GM19351 (cell line): Measurements from ENCODE around the gene ESRRA.
A peak's percentile ranks its signal among the peaks of the same experiment; 100 is the strongest.
"Not testable (repeated sequence)": the region's sequence is repeated elsewhere in the genome, so short reads cannot be mapped to it uniquely, and the experiment has no call there.

ENCODE experiments used
- ATAC-seq: cut with Tn5 transposase; IDR thresholded peaks from one replicate; pipeline ENCODE4 v1.9.1; 2021; ENCODE audit warnings: mild to moderate bottlenecking, moderate library complexity; ENCODE audit not compliant: unreplicated experiment

ESRRA gene

DNA sequence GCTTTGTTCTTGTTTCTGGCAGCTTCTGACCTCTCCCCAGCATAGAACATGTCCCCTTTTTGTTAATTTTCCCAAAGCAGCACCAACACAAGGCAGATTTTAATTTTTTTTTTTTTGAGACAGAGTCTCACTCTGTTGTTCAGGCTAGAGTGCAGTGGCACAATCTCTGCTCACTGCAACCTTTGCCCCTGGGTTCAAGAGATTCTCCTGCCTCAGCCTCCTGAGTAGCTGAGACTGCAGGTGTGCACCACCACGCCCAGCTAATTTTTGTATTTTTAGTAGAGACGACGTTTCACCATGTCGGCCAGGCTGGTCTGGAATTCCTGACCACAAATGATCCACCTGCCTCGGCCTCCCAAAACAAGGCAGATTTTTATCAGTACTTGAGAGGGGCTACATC, 2.5 kb downstream of the ESRRA start:
- ATAC-seq = not testable (repeated sequence)

DNA sequence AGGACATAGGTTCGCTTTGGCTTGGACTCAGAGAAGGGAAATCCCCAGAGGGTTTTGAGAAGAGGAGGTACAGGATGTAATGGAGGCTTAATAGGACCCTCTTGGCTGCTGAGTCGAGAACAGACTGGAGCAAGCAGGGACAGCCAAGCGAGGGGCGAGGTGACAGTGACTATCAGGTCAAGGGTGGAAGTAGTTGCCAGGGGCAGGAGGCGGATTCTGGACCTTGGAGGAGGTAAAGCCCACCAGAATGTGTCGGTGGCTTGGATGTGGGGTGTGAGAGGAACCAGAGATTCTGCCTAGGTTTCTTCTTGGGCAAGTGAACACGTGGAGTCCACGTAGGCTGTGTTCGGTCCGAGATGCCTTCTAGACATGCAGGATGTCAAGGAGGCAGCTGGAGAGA, 7.6 kb downstream of the ESRRA start:
- no peak for ATAC-seq

DNA sequence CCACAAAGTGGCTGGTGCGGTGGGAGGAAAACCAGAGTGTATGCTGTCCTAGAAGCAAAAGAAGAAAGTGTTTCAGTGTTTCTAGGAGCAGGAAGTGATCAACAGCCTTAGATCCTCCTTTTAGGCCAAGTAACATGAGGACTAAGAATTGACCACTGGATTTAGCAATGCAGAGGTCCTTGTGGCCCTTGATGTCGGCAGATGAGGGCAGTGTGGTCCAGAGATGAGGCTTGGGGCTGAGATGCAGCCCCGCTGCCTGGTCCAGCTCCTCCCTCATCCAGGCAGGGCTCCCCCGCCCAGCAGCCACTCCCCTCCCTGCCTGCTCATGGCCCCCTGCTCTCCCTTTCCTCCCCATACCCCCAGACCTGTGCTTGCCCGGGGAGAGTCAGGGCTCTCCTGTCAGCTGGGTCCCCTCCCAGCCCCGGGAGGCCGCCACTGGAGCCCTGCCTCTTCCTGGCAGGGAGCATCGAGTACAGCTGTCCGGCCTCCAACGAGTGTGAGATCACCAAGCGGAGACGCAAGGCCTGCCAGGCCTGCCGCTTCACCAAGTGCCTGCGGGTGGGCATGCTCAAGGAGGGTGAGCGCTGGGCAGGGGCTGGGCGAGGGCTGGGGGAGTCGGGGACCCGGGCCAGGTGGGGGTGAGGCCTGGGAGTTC, 8.3 kb downstream of the ESRRA start:
- ATAC-seq = no peak

DNA sequence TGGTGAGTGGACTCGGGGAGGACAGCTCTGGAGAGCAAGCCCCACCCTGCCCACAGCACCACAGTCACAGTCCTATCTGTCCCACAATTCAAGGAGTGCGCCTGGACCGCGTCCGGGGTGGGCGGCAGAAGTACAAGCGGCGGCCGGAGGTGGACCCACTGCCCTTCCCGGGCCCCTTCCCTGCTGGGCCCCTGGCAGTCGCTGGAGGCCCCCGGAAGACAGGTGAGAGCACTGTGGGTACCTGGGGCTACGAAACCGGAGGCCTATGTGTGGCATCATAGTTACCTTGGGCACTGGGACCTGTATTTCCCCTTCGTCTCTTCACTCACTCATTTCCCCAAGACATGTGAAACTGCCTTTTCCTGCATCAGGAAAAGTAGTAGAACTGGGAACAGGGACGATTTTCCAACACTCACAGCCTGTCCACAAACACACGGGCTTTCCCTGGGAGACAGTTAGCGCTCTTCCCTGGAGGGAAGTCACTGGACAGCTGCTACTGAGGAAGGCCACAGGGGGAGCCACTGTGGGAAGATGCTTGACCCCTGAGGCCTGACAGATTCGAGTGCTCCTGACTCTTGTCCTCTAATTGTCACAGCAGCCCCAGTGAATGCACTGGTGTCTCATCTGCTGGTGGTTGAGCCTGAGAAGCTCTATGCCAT, 9.0 kb downstream of the ESRRA start:
- ATAC-seq = no peak

DNA sequence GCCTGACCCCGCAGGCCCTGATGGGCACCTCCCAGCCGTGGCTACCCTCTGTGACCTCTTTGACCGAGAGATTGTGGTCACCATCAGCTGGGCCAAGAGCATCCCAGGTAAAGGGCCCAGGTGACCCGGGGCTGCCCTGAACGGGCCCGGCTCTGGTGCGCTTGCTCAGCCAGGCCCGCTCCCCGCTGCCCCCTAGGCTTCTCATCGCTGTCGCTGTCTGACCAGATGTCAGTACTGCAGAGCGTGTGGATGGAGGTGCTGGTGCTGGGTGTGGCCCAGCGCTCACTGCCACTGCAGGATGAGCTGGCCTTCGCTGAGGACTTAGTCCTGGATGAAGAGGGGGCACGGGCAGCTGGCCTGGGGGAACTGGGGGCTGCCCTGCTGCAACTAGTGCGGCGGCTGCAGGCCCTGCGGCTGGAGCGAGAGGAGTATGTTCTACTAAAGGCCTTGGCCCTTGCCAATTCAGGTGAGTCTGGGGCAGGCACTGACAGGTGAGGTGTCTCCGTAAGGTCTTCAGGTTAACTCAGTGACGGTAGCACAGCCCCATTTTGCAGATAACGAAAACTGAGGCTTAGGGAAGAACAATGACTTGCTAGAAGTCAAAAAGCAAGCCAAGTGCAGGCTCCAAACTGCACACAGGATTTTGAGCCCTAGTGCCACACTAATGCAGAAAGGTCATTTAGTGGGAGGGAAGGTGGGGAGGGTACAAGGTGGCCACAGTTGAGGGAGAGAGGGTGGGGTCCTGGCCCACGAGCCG, 9.7 kb downstream of the ESRRA start:
- no peak for ATAC-seq

DNA sequence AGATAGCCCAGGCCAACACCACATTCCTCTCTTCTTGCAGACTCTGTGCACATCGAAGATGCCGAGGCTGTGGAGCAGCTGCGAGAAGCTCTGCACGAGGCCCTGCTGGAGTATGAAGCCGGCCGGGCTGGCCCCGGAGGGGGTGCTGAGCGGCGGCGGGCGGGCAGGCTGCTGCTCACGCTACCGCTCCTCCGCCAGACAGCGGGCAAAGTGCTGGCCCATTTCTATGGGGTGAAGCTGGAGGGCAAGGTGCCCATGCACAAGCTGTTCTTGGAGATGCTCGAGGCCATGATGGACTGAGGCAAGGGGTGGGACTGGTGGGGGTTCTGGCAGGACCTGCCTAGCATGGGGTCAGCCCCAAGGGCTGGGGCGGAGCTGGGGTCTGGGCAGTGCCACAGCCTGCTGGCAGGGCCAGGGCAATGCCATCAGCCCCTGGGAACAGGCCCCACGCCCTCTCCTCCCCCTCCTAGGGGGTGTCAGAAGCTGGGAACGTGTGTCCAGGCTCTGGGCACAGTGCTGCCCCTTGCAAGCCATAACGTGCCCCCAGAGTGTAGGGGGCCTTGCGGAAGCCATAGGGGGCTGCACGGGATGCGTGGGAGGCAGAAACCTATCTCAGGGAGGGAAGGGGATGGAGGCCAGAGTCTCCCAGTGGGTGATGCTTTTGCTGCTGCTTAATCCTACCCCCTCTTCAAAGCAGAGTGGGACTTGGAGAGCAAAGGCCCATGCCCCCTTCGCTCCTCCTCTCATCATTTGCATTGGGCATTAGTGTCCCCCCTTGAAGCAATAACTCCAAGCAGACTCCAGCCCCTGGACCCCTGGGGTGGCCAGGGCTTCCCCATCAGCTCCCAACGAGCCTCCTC, 10.6 kb downstream of the ESRRA start:
- ATAC-seq = not testable (repeated sequence)

DNA sequence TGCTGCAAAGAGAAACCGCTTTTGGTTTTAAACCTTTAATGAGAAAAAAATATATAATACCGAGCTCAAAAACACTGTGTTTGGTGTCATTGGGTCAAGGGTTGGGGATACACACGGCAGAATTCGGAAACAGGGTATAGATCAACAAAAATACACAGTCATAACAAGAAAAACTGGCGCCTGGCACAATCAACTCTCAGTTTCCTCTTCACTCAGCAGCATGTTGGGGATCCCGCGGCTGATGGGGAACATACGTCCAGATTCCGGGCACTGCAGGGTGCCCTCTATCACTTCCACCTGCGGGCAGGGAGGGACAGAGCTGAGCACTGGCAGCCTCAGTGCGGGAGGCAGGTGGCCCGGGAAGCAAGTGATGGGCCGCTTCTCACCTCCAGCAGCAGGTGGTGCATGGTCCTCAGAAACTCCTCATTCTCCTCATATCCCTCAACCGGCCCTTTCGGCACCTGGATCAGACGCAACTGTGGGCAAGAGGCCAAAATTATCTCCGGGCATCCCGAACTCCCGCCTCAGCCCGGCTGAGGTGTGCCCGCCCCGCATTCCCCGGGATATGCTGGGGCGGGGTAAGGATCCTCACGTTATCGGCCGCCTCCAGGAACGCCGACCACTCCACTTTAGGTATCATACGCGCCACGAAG, 11.5 kb downstream of the ESRRA start:
- ATAC-seq = no peak

DNA sequence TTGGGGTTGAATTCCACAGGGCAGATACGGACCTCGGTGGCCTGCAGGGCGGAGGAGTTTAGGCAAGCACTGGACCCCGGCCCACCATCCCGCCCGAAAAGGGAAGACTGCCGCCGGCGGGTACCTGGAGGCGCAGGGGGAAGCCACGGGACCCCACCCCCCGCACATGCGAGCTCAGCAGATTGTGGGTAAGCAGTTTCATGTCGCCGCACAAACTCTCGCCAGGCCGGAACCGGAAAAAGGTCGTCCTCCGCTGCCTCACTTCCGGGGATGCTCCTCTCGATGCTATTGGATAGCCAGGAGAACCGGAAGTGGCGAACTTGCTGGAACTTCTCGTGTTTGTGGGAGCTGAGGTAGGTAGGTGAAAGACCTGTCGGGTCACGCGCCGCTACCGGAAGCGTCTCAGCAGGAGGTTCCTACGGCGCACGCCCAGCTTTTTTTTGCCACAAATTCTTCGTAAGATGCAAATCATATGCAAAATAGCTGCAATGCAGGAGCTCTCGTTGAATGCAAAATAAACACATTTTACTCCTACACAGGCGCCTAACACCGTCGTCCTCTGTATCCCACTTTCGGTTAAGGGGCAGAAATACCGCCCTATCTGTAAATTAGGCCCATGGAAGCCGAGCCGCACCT, 12.1 kb downstream of the ESRRA start, which contains the start of gene TRMT112:
Gene TRMT112, minus strand, starts transcription at position 235 of the 636 bp plus-strand sequence. Its CDS starts 33 bp downstream, at position 202.
- peak; percentile 74 for ATAC-seq

DNA sequence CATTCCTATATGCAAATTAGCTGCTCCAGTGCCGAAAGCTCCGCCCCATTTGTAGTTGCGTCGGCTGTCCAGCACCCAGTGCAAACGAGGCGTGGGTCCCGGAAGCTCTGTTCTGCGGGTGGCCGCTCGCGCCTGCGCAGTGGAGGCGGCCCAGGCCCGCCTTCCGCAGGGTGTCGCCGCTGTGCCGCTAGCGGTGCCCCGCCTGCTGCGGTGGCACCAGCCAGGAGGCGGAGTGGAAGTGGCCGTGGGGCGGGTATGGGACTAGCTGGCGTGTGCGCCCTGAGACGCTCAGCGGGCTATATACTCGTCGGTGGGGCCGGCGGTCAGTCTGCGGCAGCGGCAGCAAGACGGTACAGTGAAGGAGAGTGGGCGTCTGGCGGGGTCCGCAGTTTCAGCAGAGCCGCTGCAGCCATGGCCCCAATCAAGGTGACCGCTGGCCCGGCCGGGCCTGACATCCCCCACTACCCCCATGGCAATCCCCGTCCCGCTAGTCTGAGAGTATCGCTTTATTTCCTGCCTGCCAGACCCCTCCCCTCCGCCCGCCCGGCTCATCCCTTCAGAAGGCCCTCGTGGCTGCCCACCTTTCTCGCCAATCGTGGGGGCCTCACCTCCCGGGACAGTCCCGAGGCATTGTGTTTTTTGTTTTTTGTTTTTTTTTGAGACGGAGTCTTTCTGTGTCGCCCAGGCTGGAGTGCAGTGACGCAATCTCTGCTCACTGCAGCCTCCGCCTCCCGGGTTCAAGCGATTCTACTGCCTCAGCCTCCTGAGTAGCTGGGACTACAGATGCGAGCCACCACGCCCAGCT, 12.8 kb downstream of the ESRRA start, which contains the start of gene PRDX5:
Gene PRDX5, plus strand, starts transcription at position 161 of the 805 bp plus-strand sequence. Its CDS starts 95 bp downstream, at position 256.
- ATAC-seq = peak; percentile 77

DNA sequence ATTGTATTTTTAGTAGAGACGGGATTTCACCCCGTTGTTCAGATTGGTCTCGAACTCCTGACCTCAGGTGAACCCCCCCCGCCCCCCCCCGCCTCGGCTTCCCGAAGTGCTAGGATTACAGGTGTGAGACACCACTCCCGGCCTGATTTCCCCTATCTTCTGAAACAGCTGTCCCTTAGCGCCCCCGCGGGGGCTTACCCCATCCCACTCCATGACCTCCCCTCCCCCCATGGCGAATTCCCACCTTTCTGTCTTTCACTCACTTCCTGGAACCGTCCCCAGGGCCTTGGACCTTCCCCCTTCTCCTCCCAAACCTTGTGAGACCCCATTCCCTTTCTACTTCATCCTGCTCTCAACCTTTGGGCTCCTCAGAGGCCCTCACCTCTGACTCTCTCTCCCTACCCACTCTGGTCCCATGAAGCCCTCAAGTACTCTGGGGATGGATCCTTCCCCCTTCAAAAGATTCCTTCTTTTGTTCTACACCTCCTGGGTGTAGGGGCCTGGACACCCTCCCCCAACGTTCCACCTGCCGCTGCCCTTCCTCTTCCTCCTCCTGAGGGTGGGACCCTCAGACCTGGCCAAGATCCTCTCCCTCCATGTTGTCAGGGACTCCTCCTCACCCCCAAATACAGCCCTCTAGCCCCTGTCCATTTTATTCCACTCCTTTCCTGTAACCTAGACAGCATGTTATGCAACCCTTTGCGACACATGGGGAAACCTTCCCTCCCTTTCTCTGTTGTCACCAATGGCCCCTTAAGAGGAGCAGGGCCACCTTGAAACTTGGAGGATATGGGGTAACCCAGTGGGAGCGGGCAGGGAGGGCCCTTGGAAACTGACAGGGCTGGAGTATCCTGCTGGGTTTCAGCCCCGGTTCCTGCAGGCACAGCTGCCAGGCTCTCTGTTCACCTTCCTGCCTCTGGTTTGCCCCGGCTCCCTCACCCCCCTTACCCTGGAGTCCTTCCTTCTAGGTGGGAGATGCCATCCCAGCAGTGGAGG, 13.7 kb downstream of the ESRRA start:
- ATAC-seq = no peak

DNA sequence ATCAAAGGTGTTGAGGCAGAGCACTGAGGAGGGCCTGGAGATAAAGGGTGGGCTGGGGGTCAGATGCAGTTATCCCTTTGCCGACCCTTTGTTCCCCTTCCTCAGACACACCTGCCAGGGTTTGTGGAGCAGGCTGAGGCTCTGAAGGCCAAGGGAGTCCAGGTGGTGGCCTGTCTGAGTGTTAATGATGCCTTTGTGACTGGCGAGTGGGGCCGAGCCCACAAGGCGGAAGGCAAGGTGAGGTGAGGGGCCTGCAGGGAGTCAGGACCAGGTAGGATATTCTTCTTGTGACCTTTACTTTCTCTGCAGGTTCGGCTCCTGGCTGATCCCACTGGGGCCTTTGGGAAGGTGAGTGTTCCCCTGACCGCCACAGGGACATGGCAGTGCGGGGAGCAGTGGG, 15.2 kb downstream of the ESRRA start:
- no peak for ATAC-seq

DNA sequence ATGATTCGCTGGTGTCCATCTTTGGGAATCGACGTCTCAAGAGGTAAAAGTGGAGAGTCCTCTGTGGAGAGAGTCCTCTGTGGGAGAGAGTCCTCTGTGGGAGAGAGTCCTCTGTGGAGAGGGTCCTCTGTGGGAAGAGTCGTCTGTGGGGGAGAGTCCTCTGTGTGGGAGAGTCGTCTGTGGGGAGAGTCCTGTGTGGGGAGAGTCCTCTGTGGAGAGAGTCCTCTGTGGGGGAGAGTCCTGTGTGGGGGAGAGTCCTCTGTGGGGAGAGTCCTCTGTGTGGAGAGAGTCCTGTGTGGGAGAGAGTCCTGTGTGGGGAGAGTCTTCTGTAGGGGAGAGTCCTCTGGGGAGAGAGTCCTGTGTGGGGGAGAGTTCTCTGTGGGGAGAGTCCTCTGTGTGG, 15.7 kb downstream of the ESRRA start:
- ATAC-seq = no peak

DNA sequence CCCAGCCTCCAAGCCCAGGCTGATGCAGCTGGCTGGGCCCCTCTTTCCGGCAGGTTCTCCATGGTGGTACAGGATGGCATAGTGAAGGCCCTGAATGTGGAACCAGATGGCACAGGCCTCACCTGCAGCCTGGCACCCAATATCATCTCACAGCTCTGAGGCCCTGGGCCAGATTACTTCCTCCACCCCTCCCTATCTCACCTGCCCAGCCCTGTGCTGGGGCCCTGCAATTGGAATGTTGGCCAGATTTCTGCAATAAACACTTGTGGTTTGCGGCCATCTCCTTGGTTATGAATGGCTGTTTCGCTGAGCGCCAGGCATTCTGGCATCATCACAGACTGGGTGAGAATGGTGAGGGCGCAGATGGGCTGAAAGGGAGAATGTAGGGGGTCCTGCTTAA, 16.2 kb downstream of the ESRRA start:
- ATAC-seq = no peak

DNA sequence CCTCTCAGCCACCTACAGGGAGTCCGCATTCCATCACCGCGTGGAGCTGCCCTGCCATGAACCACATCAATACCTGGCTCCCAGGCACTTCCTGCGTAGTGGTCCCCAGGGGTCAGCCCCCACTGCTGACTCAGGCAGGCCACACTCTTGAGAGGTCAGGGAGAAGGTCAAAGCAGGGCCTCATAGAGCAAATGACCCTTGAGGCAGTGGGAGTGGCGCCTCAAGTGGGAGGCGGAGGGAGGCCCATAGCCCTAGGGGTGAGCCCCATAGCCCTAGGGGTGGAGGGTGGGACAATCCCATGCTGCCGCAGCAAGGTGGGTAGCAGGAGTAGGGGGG, 17.6 kb downstream of the ESRRA start:
- no peak for ATAC-seq

DNA sequence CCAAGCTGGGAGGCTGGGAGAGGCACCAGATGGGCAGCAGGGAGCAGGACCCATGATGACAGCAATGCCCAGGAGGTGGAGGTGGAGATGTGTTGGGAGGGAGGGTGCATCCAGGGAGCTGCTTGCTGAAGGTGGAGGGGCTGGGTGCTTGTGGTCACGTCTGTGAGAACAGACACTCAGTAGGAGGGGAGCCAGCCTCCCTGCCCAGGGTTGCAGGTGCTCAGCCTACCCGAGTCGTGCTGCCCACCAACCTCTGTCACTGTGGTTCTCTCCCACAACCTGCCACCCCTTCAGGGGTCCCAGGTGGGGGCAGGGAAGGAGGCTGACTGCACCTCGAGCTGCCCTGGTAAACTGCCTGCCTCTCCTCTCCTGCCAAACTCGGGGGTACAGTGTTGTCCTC, 18.0 kb downstream of the ESRRA start:
- ATAC-seq = no peak

DNA sequence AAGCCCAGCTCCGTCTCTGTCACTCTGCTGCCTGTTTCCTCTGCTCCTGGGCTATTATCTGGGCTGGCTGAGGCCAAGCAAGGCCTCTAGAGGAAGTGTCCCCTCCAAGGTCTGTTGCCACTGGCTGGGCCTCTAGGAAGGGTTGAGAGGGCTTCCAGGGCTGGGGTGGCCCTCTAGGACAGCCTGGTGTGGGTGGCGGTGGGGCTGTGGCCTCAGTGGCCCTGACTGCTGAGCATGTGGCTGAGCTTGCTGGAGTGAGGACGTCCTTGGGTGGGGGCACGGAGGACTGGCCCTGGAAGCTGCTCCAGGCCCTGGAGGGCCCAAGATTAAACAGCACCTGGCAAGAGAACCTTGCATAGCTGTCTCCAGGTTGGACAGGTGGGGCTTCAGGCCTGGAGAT, 18.7 kb downstream of the ESRRA start:
- ATAC-seq = not testable (repeated sequence)

DNA sequence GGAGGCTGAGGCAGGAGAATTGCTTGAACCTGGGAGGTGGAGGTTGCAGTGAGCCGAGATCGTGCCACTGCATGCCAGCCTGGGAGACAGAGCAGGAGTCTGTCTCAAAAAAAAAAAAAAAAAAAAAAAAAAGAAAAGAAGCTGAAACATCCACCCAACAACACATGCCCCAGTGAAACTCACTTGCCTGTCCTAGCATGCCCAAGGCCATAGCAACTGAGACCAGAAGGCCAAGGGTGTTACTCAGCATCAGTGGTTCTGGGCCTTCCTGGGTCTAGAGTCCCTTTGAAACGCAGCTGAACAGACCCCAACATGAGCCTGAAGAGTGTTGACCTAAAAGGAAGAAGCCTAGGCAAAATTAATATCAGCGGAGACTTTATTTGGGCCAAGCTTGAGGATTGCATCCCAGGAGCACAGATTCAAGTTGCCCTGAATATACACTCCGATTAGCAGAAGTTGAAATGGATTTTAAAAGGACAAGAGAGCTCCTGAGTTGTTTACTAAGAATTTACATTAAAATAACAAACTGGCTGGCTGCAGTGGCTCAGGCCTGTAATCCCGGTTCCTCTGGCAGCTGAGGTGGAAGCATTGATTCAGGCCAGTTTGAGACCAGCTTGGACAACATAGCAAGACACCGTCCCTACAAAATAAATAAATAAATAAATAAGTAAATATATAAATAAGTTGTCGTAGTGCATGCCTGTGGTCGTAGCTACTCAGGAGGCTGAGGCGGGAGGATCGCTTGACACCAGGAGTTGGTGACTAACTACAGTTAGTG, 19.6 kb downstream of the ESRRA start:
- no peak for ATAC-seq
